Activated CD4-positive, alpha-beta T cell treated with anti-CD3 and anti-CD28 coated beads, Interleukin-2, Interleukin-6, amounts not matched to agents 100 ng/mL and 50 ng/mL, durations not matched to agents 16 hours and 8 hours (primary cell): ENCODE data around the gene MIOX.

Experiments
- DNase-seq: peaks from one replicate; pipeline ENCODE4 v3.0.0-alpha.2; 2020

The MIOX gene

GRCh38 chr22:50498322-50498890 is 11.7 kb downstream of the MIOX start:
- peak; percentile 82 for DNase-seq

- no peak for DNase-seq
These were observed 13.8 kb downstream of the MIOX start for GRCh38 chr22:50500452-50500851.

GRCh38 chr22:50502096-50502495 is 15.4 kb downstream of the MIOX start:
- no peak for DNase-seq

- no peak for DNase-seq
These were observed 16.2 kb downstream of the MIOX start for GRCh38 chr22:50502628-50503474.

GRCh38 chr22:50503475-50504145 is 17.0 kb downstream of the MIOX start:
- DNase-seq = peak; percentile 28

- no peak for DNase-seq
These were observed 17.9 kb downstream of the MIOX start for GRCh38 chr22:50504369-50505211.

- no peak for DNase-seq
These were observed 18.7 kb downstream of the MIOX start for GRCh38 chr22:50505276-50505775.

GRCh38 chr22:50505776-50506610 is 19.3 kb downstream of the MIOX start:
- no peak for DNase-seq

GRCh38 chr22:50506611-50507420 is 20.2 kb downstream of the MIOX start:
- DNase-seq = no peak

GRCh38 chr22:50507421-50507990 is 20.8 kb downstream of the MIOX start, which contains the start of gene LMF2:
Gene LMF2 (minus strand): TSS chr22:50507702. CDS start chr22:50507675, 27 bp downstream.
- peak; percentile 95 for DNase-seq

GRCh38 chr22:50507991-50508884 is 21.6 kb downstream of the MIOX start, which contains the start of gene NCAPH2:
Gene NCAPH2 (plus strand): TSS chr22:50508224. CDS start chr22:50508338, 114 bp downstream.
- DNase-seq = peak; percentile 98

- DNase-seq = no peak
These were observed 22.2 kb downstream of the MIOX start for GRCh38 chr22:50508897-50509296.

GRCh38 chr22:50513175-50513574 is 26.5 kb downstream of the MIOX start:
- no peak for DNase-seq

GRCh38 chr22:50516068-50516467 is 29.4 kb downstream of the MIOX start:
- DNase-seq = no peak

- no peak for DNase-seq
These were observed 30.2 kb downstream of the MIOX start for GRCh38 chr22:50516891-50517290.

- DNase-seq = no peak
These were observed 31.0 kb downstream of the MIOX start for GRCh38 chr22:50517495-50518260.

- no peak for DNase-seq
These were observed 31.9 kb downstream of the MIOX start for GRCh38 chr22:50518606-50519005.

- no peak for DNase-seq
These were observed 32.5 kb downstream of the MIOX start for GRCh38 chr22:50519151-50519550.
